Head of caudate nucleus (tissue), 42 donors: ENCODE data around the gene FER.

Source experiments
- DNase-seq, 42 donors: peaks; one replicate each; pipeline versions ENCODE4 v3.0.0 to v3.0.0-alpha.2; 2020 to 2021; ENCODE audit warnings: mixed read lengths in 7 of 42
- intact Hi-C: fragments of 100-400 bp; cut with DNase I; formaldehyde crosslinking; loops from one replicate; pipeline ENCODE4 v1.15.0; 2022

Gene FER

DNA sequence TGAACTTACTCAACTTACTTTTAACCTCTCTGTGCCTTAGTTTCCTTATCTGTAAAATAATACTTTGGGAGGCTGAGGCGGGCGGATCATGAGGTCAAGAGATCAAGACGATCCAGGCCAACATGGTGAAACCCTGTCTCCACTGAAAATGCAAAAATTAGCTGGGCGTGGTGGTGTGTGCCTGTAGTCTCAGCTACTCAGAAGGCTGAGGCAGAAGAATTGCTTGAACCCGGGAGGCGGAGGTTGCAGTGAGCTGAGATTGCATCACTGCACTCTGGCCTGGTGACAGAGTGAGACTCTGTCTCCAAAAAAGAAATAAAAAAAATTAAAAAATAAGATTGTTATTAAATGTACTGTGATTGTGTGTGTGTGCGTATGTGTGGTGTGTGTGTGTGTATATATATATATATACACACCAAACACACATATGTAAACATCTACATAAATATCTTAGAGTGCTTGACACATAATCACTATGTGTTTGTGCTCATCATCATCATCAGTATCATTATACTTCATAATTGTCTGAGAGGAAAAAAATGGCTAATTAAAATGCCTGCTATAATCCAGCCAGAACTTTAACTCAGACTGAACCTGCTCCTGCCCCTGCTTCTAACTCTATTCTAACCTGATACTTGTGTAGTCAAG is 312.8 kb downstream of the FER start:
- intact Hi-C loops, result no loop called here
- DNase-seq, result no peak

- DNase-seq, result no peak
- intact Hi-C loops, result no loop called here
These were observed 315.0 kb downstream of the FER start for GRCh38 chr5:109062664-109063063.

DNA sequence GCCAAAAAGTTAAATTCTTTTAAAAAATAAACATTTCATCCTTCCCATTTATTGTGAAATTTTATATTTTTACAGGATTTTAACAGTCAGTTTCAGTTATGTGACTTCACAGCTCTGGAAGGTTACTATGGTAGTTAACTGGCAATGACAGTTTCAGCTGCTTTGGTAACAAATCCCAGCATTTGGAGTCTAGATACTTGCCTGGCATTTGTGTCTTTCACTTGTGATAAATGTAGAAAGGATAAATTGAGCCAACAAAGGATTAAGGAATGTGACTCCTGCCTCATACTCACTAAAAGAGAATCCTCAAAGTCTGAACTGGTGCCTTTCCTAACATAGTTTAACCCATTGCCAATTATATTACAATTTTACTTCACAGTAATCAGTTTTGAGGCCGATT is 315.5 kb downstream of the FER start:
- no peak for DNase-seq
- intact Hi-C loops, result no loop called here

GRCh38 chr5:109076741-109077140 is 329.0 kb downstream of the FER start:
- DNase-seq, result no peak
- intact Hi-C loops, result no loop called here

- DNase-seq, result no peak
- intact Hi-C loops, result no loop called here
These were observed 330.8 kb downstream of the FER start for GRCh38 chr5:109078448-109078847.

DNA sequence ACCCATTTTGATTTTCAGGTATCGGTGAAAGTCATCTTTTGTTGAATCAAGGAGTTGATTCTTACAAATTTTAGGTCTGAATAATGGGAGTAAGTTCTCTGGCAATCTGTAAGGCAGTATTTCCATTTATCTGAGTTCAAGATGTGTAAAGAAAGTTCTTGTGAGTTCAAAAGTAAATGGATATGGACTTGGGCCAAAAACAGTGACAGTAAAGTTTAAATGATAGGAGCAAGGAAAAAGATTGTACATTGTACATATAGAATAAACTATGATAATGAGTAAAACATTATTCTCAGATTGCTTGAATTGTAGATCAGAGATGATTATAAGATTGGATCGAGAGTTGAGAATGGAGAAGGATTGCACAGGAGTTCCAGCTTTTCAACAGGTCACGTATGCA is 332.8 kb downstream of the FER start:
- no peak for DNase-seq

GRCh38 chr5:109080896-109081295 is 333.2 kb downstream of the FER start:
- intact Hi-C loops, result no loop called here
- no peak for DNase-seq

More for the DNA sequence above, 332.8 kb downstream of the FER start:
- intact Hi-C loops, result no loop called here

DNA sequence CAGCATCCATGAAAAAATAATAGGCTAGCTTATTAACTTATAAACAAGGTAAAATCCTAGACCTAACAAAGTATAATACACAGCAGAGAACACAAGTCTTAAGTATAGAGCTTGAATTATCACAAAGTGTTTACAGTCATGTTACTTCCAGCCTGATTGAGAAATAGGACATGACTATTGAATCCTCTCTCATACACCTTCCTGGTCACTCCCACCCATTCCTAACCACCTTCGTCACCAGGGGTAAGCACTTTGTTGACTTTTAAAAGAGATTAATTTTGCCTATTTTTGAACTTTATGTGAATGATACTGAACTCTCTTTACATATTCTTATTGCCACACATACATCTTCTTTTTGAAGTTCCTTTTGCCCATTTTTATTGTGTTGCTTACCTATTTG is 336.2 kb downstream of the FER start:
- DNase-seq, result no peak
- intact Hi-C loops, result no loop called here

DNA sequence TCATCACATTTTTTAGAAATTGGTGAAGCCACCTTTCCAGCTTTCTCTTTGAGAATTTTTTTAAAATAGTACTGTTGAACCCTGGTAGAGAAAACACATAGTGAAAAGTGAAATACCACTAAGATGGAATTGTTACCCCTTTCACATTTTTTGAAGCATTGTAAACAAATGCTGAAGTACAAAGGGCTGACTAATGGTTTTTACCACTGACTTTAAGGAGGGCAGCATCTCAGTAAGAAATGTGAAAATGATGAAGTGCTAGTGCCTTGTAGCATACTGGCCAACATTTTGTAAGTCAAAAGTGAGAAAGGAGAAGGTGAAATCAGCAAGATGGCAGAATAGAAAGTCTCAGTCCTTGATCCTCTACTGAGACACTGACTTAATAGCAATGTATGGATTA is 341.5 kb downstream of the FER start:
- intact Hi-C loops, result no loop called here
- no peak for DNase-seq

DNA sequence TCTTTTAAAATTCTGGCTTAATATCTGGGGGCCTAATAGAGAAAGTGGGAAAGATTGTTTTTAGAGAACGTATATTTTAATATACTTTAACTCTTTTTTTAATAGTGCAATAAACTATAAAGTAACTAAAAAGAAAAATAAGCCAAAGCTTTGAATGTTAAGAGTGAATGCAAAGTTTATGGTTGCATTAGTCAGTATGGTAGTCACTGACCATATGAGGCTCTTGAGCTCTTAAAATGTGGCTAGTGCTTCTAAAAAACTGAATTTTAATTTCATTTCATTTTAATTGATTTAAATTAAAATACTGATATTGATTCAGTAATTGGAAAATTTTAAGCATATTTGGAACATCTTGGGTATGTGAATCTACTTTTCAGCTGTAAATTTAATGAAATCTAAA is 351.4 kb downstream of the FER start:
- intact Hi-C loops, result no loop called here
- no peak for DNase-seq

GRCh38 chr5:109100971-109101370 is 353.3 kb downstream of the FER start:
- intact Hi-C loops, result no loop called here
- DNase-seq, result no peak

DNA sequence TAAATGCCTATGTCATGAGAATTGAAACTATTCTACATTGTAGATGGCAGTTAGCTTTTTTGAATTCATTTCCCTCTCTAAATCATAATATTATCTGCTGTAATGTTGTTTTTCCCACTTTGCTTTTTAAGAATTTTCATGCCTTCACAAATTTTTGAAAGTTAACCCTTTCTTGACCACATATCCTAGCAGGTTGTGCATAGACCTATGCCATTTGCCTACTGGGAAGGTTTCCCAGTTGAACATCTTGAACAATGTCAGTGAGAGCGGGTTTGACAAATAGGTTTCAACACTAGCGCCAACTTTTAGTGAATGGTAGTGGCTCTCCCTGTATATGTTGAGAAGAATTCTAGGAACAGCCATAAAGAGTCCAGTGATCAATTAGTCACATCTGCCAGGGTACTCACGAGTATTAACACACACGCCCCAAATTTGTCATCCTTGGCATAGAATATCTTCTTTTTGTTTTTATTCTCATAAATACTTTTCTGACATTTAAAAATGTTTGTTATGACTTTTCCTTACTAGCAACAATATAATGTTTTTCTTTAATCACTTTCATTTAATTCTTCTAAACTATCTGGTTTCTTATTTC is 354.5 kb downstream of the FER start:
- intact Hi-C loops, result no loop called here
- no peak for DNase-seq

GRCh38 chr5:109105631-109106267 is 358.1 kb downstream of the FER start:
- DNase-seq, result no peak

DNA sequence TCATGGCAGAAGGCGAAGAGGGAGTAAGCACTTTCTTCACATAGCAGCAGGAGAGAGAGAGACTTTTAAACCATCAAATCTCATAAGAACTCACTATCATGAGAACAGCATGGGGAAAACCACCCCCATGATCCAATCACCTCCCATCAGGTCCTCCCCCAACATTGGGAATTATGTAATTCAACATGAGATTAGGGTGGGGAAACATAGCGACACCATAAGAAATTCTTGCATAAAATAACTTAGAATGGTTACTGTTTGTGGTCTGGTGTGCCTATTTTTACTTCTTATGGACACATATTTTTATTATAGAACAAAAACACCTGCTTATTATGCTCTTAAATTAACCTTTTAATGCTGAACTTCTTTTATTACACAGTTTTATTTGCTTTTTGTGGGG is 364.0 kb downstream of the FER start:
- no peak for DNase-seq
- intact Hi-C loops, result no loop called here

More at GRCh38 chr5:109105631-109106267, 358.1 kb downstream of the FER start:
- intact Hi-C loops, result no loop called here

GRCh38 chr5:109113608-109114007 is 365.9 kb downstream of the FER start:
- DNase-seq, result no peak
- intact Hi-C loops, result no loop called here

DNA sequence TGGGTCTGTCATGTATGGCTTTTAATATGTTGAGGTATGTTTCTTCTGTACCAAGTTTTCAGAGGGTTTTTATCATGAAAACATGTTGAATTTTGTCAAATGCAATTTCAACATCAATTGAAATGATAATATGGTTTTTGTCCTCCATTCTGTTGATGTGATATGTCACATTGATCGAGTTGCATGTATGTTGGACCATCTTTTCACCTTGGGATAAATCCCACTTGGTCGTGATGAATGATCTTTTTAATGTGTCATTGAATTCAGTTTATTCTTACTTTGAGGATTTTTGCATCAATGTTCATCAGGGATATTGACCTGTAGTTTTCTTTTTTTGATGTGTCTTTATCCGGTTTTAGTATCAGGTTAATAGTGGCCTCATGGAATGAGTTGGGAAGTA is 373.5 kb downstream of the FER start:
- DNase-seq, result no peak
- intact Hi-C loops, result no loop called here

GRCh38 chr5:109125755-109126429 is 378.2 kb downstream of the FER start:
- intact Hi-C loops, result no loop called here
- DNase-seq, result no peak

GRCh38 chr5:109126481-109126880 is 378.8 kb downstream of the FER start:
- no peak for DNase-seq
- intact Hi-C loops, result no loop called here

DNA sequence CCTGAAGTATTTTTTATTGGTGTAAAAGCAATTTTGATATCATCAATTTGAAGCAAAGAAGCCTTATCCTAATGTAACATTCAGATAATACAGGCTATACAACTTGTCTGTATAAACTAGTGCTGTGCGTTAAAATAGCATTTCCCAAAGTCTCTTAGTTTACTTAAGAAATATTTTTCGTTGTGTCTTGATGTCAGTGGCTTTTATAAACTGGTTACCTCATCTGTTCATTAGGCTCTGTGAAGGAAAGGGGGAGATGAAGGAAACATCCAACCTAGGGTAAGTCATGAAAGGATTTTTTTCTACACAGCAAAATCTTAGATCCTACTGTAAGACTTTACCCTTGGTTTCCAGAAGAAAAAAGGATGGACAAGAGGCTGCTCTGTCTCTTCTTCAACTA is 389.2 kb downstream of the FER start:
- intact Hi-C loops, result no loop called here

More for the DNA sequence above, 389.2 kb downstream of the FER start:
- no peak for DNase-seq
